ENCODE results near the gene CENPP. TPM values are rescaled to one million over a fixed set of nuclear protein-coding genes. Genes with fewer than 3 reads are reported as not detected.
A peak's percentile ranks its signal among the peaks of the same experiment; 100 is the strongest.

Gene CENPP
- total and polyA plus RNA-seq, 4 donors: 0.62 to 8.7 (median 1.3) TPM

GRCh38 chr9:92668746-92669526 lies 343.2 kb downstream of the CENPP start (continued):
- no peak for TF ChIP-seq REST (IDR thresholded peaks at IDR 0.05)
- TF ChIP-seq GABPA (IDR thresholded peaks at IDR 0.05 in 1 of 2, conservative IDR thresholded peaks at IDR 0.05 in 1 of 2): peak in 1 of 2 donors; percentile 26
- peak in 1 of 2 donors; percentile 16 for TF ChIP-seq RXRA (IDR thresholded peaks at IDR 0.05)
- TF ChIP-seq ATF3 (IDR thresholded peaks at IDR 0.05): no peak
- no peak for TF ChIP-seq TAF1 (conservative IDR thresholded peaks at IDR 0.05)
- TF ChIP-seq FOXA1 (IDR thresholded peaks at IDR 0.05): no peak

- Histone ChIP-seq H3K27ac (ENCODE audit: low read depth in 1 of 2, low read length in 2 of 2) (peak overlapping the region; percentile 88 to 93), H3K27me3 (ENCODE audit: control insufficient read depth in 4 of 4, insufficient read depth in 4 of 4, low read length in 3 of 4) (no peaks in the 10 kb centered on the region), H3K9me3 (ENCODE audit: control insufficient read depth in 4 of 4, low read length in 3 of 4) (no peaks in the 10 kb centered on the region), H3K9ac (ENCODE audit: low read depth in 1 of 2, low read length in 2 of 2) (peak overlapping the region; percentile 59 to 91), H3K4me1 (ENCODE audit: control insufficient read depth in 4 of 4, insufficient read depth in 4 of 4, low read length in 3 of 4) (peaks cover 11 to 37% (median 29%) of the 10 kb centered on the region in 4 donors), H3K4me3 (ENCODE audit: low read depth in 1 of 3, low read length in 3 of 3) (peak overlapping the region; percentile 83 to 100 (median 84)), H3K36me3 (ENCODE audit: control insufficient read depth in 4 of 4, insufficient read depth in 3 of 4, low read depth in 1 of 4, low read length in 3 of 4) (no peaks in the 10 kb centered on the region)
- TF ChIP-seq RXRA (IDR thresholded peaks at IDR 0.05): no peak
- no peak for TF ChIP-seq FOXA1 (IDR thresholded peaks at IDR 0.05)
- DNase-seq (ENCODE audit: low spot score): peak; percentile 50
- under 1% methylated on average over 29 of the region's 29 CpGs for WGBS
Measured at GRCh38 chr9:92669527-92669889, 343.8 kb downstream of the CENPP start.

Small RNAs within 50 kb of the gene (small RNA-seq; reads per million reads assigned to genes)
- gene AL157827.1 (not detected), gene MIR3651 (not detected), gene MIR4670 (not detected), gene SNORA84 (0.55 reads per million, percentile 60 among the genes with 10 or more reads in this experiment)

Other genes with a start within 250 kb of the CENPP start
- gene SPTLC1, start 210.5 kb upstream of the CENPP start, total RNA-seq: 10 to 100 TPM; 29.0 to 38.0 TPM
- gene SPTLC1, start 210.5 kb upstream of the CENPP start, polyA plus RNA-seq: 10 to 100 TPM in 1 of 2 donors, 1 to 10 TPM in 1; 9.9 to 10.5 TPM
- 10 to 100 TPM; 67.9 to 81.7 TPM for gene IARS1, start 32.3 kb upstream of the CENPP start, total RNA-seq
- gene IARS1, start 32.3 kb upstream of the CENPP start, polyA plus RNA-seq: 10 to 100 TPM; 24.8 to 31.4 TPM
- 10 to 100 TPM; 10.3 to 21.2 TPM for gene NOL8, start 603 bp upstream of the CENPP start, total RNA-seq
- gene NOL8, start 603 bp upstream of the CENPP start, polyA plus RNA-seq: 10 to 100 TPM in 1 of 2 donors, 1 to 10 TPM in 1; 5.3 to 15.3 TPM
- gene OGN, start 78.6 kb downstream of the CENPP start, total RNA-seq: 1 to 10 TPM in 1 of 2 donors, under 1 TPM in 1; 0.92 to 4.0 TPM
- 1 to 10 TPM; 1.1 TPM for gene OGN, start 78.6 kb downstream of the CENPP start, polyA plus RNA-seq
- under 1 TPM in 1 of 2 donors, not detected in 1; 0.75 TPM for gene OMD, start 98.5 kb downstream of the CENPP start, total RNA-seq
- gene OMD, start 98.5 kb downstream of the CENPP start, polyA plus RNA-seq: under 1 TPM; 0.28 to 0.52 TPM
- 10 to 100 TPM in 1 of 2 donors, 1 to 10 TPM in 1; 6.4 to 11.4 TPM for gene ASPN, start 156.6 kb downstream of the CENPP start, total RNA-seq
- gene ASPN, start 156.6 kb downstream of the CENPP start, polyA plus RNA-seq: 1 to 10 TPM; 6.6 to 7.2 TPM
- gene ECM2, start 210.0 kb downstream of the CENPP start, total RNA-seq: 10 to 100 TPM; 16.5 to 42.0 TPM
- gene ECM2, start 210.0 kb downstream of the CENPP start, polyA plus RNA-seq: 10 to 100 TPM; 11.6 to 14.1 TPM